Stimulated activated CD8-positive, alpha-beta memory T cell treated with anti-CD3 and anti-CD28 coated beads, Interleukin-7, amount 100 ng/mL, for 24 hours (primary cell): ENCODE measurements around the gene DCTN1.

Experiments
- DNase-seq: peaks from one replicate; pipeline ENCODE4 v3.0.0-alpha.2; 2020; ENCODE audit warnings: low read depth

DCTN1 gene

GRCh38 chr2:74413001-74413698 is 33.0 kb upstream of the DCTN1 start:
- no peak for DNase-seq

GRCh38 chr2:74407682-74408081 is 27.6 kb upstream of the DCTN1 start:
- no peak for DNase-seq

GRCh38 chr2:74406035-74406434 is 25.9 kb upstream of the DCTN1 start:
- DNase-seq = no peak

GRCh38 chr2:74401891-74402290 is 21.8 kb upstream of the DCTN1 start:
- DNase-seq = no peak

- DNase-seq = no peak
These were observed 19.7 kb upstream of the DCTN1 start for GRCh38 chr2:74399785-74400184.

GRCh38 chr2:74396149-74396548 is 16.0 kb upstream of the DCTN1 start:
- no peak for DNase-seq

GRCh38 chr2:74393525-74393924 is 13.4 kb upstream of the DCTN1 start:
- no peak for DNase-seq

GRCh38 chr2:74392449-74392743 is 12.3 kb upstream of the DCTN1 start:
- DNase-seq = no peak

- DNase-seq = peak; percentile 91
These were observed 11.7 kb upstream of the DCTN1 start for GRCh38 chr2:74391580-74392448.

- no peak for DNase-seq
These were observed 11.1 kb upstream of the DCTN1 start for GRCh38 chr2:74391209-74391579.

GRCh38 chr2:74390606-74391005 is 10.5 kb upstream of the DCTN1 start:
- no peak for DNase-seq

- no peak for DNase-seq
These were observed 7.2 kb upstream of the DCTN1 start for GRCh38 chr2:74387346-74387745.

GRCh38 chr2:74385396-74385795 is 5.3 kb upstream of the DCTN1 start:
- no peak for DNase-seq

GRCh38 chr2:74384051-74384450 is 3.9 kb upstream of the DCTN1 start:
- no peak for DNase-seq

- DNase-seq = no peak
These were observed 3.1 kb upstream of the DCTN1 start for GRCh38 chr2:74383254-74383653.

- no peak for DNase-seq
These were observed 1.6 kb upstream of the DCTN1 start for GRCh38 chr2:74381751-74382150.

GRCh38 chr2:74378007-74378406 is 2.1 kb downstream of the DCTN1 start:
- DNase-seq = no peak

- DNase-seq = no peak
These were observed 4.3 kb downstream of the DCTN1 start for GRCh38 chr2:74375838-74376237.

- DNase-seq = no peak
These were observed 5.5 kb downstream of the DCTN1 start for GRCh38 chr2:74374509-74375205.

- no peak for DNase-seq
These were observed 6.1 kb downstream of the DCTN1 start for GRCh38 chr2:74373985-74374384.

- DNase-seq = no peak
These were observed 6.9 kb downstream of the DCTN1 start for GRCh38 chr2:74373221-74373676.

- no peak for DNase-seq
These were observed 7.4 kb downstream of the DCTN1 start for GRCh38 chr2:74372674-74373073.

GRCh38 chr2:74371421-74371820 is 8.7 kb downstream of the DCTN1 start:
- no peak for DNase-seq
